ENCODE results near the gene WWP2. TPM values are rescaled to one million over a fixed set of nuclear protein-coding genes. Genes with fewer than 3 reads are reported as not detected.
A peak's percentile ranks its signal among the peaks of the same experiment; 100 is the strongest.

Gene WWP2
- total RNA-seq, result 10 to 100 TPM; 23.4 to 32.8 (median 29.6) TPM

DNA sequence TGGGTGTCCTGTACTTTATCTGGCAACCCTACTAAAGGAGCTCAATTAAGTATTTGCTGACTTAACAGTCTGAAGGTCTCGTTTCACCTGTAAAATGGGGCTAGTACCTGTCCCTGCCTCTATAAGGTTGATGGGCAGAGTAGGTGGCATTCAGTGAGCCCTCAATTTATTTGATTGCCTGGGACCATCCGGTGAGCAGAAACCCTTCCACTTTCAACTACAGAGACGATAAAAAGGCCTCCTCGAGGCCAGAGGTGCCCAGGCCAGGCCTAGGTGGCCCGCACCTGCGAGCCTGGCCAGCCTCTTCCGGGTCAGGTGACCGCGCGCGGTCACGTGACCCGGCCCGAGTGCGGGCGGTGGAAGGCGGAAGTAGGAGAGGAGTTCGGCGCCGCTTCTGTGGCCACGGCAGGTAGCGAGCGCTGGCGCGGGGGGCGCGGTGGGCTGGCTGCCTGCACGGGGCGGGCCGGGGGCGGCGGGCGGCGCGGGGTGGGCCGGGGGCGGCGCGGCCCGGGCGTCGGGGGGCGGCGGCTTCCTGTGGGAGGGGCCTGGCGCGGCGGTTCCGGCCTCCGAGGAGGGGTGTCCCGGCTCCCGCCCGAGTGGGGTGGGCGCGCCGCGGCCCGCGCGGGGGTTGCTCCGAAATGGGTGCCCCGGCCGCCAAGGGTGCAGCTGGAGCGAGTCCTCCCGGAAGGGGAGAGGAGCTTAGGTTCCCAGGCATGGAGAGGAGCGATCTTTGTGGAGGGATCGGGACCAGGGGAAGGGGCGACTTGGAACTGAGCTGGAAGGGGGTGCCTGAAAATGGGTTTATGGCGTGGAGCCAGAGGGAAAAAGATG lies at the start of gene WWP2:
Gene WWP2 (plus strand): TSS at position 350 of the 831 bp plus-strand sequence. CDS start 24,679 bp downstream, outside the sequence.
- TF ChIP-seq, protein P1, sequence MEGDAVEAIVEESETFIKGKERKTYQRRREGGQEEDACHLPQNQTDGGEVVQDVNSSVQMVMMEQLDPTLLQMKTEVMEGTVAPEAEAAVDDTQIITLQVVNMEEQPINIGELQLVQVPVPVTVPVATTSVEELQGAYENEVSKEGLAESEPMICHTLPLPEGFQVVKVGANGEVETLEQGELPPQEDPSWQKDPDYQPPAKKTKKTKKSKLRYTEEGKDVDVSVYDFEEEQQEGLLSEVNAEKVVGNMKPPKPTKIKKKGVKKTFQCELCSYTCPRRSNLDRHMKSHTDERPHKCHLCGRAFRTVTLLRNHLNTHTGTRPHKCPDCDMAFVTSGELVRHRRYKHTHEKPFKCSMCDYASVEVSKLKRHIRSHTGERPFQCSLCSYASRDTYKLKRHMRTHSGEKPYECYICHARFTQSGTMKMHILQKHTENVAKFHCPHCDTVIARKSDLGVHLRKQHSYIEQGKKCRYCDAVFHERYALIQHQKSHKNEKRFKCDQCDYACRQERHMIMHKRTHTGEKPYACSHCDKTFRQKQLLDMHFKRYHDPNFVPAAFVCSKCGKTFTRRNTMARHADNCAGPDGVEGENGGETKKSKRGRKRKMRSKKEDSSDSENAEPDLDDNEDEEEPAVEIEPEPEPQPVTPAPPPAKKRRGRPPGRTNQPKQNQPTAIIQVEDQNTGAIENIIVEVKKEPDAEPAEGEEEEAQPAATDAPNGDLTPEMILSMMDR (IDR thresholded peaks at IDR 0.05), result peak in 1 of 6 experiments; percentile 15
- TF ChIP-seq POLR2A (IDR thresholded peaks at IDR 0.05), result peak in 2 of 4 donors; percentile 34 to 65
- Histone ChIP-seq H3K27ac (peak within 1 kb of the TSS; percentile 93 to 96 (median 94)), H3K36me3 (no peaks in the 10 kb centered on the region), H3K9me3 (no peaks in the 10 kb centered on the region), H3K4me1 (peaks cover 6 to 19% (median 10%) of the 10 kb centered on the region in 3 donors), H3K27me3 (no peaks in the 10 kb centered on the region), H3K4me3 (peak within 1 kb of the TSS; percentile 91 to 96 (median 93))
- intact Hi-C loops (cut with DNase I), result no loop called here
- 3% methylated on average over 2 to 4 of the region's 68 CpGs for WGBS, 2 donors
- DNase-seq, result no peak

DNA sequence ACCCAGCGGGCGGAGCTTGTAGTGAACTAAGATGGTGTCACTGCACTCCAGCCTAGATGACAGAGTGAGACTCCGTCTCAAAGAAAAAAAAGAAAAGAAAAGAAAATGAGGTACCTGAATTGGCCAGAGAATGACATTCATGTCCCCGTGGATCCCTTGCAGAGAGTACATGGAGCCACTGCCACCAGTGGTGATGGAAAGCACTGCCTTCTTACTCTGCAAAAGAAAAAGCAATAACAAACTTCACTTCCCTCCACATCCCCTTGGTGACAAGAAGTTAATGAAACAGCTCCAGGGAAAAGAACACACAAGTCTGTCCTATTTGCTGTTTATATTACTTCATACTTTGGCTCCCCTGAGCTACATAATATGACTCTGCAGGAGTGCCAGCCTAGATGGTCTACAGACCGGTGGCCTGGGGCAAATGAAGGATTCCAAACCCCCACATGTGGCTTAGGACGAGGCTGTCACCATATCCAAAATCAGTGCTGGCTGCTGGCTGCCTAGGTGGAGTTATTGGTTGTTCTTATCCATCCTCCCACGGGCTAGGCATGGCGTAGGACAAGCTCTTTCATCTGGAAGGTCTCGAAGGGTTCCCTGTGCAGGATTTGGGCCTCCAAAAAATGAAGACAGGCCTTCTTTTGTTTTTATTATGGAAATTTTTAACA lies 49.1 kb upstream of the WWP2 start:
- no peaks in the 10 kb centered on the region for H3K27me3 ChIP-seq
- peaks cover 0 to 47% (median 8%) of the 10 kb centered on the region in 3 donors for H3K4me1 ChIP-seq
- 87 to 90% methylated on average over 8 to 9 of the region's 9 CpGs for WGBS, 2 donors
- no peaks in the 10 kb centered on the region for H3K9me3 ChIP-seq
- no peak for DNase-seq
- H3K4me3 ChIP-seq, result no peak overlapping the region
- H3K27ac ChIP-seq, result no peak overlapping the region
- TF ChIP-seq POLR2A (IDR thresholded peaks at IDR 0.05), result no peak
- TF ChIP-seq, protein P1 (IDR thresholded peaks at IDR 0.05), result peak in 1 of 6 experiments; percentile 7
- H3K36me3 ChIP-seq, result peaks cover 17 to 83% (median 40%) of the 10 kb centered on the region in 3 donors
- intact Hi-C loops (cut with DNase I), result loop anchor here (5.0 kb wide), 1 partner anchor 39 kb away; the partner anchor contains the start of gene NOB1

DNA sequence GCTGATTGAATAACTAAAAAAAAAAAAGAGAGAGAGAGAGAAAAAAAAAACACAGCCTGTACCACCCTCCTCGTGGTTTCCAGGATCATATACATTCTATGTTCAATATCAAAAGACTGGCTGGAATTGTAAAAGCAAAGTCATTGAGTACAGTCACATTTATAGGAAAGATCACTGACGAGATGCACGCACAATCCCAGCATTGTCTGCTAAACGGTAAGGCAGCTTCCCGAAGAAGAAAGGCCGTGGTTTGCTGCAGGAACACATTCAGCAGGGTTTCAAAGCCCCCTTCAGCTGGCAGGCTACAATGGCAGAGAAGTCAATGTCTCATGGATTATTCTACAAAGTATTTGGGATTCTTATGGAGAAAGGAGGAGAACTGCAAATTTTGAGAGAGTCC lies 45.1 kb upstream of the WWP2 start:
- Histone ChIP-seq H3K4me1 (peaks cover 0 to 11% (median 0%) of the 10 kb centered on the region in 3 donors), H3K36me3 (peaks cover 17 to 79% (median 37%) of the 10 kb centered on the region in 3 donors), H3K9me3 (no peaks in the 10 kb centered on the region), H3K4me3 (no peak overlapping the region), H3K27ac (no peak overlapping the region), H3K27me3 (no peaks in the 10 kb centered on the region)
- no peak for DNase-seq
- intact Hi-C loops (cut with DNase I), result no loop called here
- 79 to 81% methylated on average over 6 of the region's 6 CpGs for WGBS, 2 donors
- TF ChIP-seq POLR2A (IDR thresholded peaks at IDR 0.05), result no peak
- TF ChIP-seq, protein P1 (IDR thresholded peaks at IDR 0.05), result no peak

DNA sequence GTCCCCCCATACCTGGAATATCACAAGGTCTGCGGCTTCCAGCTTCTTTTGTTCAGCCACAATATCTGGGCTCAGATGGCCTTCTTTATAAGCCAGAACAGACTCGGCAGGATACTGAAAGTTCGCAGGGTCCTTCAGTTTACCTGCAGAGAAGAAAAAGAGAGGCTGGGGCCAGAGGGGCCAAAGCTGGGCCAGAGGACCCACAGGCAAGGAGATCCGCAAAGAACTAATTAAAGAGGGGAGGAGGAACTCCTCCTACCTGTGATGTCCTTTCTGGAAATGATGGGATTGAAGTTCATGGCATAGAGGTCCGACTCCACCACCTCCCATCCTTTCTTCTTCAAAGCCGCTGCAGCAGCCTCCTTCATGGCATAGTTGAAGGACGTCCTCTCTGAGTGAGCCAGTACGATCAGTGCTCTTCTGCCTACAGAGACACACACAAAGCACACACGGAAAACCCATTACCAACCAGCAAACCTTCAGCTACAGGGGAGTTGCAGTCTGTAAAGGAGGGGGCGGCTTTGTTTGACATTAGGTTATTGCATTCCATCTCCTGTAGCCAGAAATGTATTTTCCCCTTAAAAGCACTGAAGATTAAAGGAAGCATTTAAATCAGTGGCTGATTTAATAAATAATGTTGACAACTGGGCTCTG lies 43.9 kb upstream of the WWP2 start:
- Histone ChIP-seq H3K36me3 (peaks cover 13 to 74% (median 25%) of the 10 kb centered on the region in 3 donors), H3K27me3 (no peaks in the 10 kb centered on the region), H3K4me3 (no peak overlapping the region), H3K4me1 (peaks cover 0 to 4% (median 0%) of the 10 kb centered on the region in 3 donors), H3K27ac (no peak overlapping the region), H3K9me3 (no peaks in the 10 kb centered on the region)
- DNase-seq, result no peak
- intact Hi-C loops (cut with DNase I), result no loop called here
- 89 to 97% methylated on average over 4 to 8 of the region's 10 CpGs for WGBS, 2 donors
- TF ChIP-seq, protein P1 (IDR thresholded peaks at IDR 0.05), result no peak
- TF ChIP-seq POLR2A (IDR thresholded peaks at IDR 0.05), result no peak

Measured in esophagus squamous epithelium (tissue), 5 donors.